SK-MEL-5 (cell line): ENCODE results near the gene TRIP6. TPM values are rescaled to one million over a fixed set of nuclear protein-coding genes. Genes with fewer than 3 reads are reported as not detected.
"Not testable (repeated sequence)": the region's sequence is repeated elsewhere in the genome, so short reads cannot be mapped to it uniquely, and the experiment has no call there.

ENCODE experiments used
- DNase-seq: peaks from one replicate; pipeline ENCODE4 v3.0.0-alpha.2; 2016; ENCODE audit warnings: low read depth, low spot score
- in situ Hi-C: cut with HindIII; loops from 2 replicates; pipeline ENCODE4 v1.10.0; 2016; ENCODE audit warnings: low sequenced_read_pairs, high pct_unique_total_duplicates, low pct_unique_long_range_greater_than_20kb
- total RNA-seq: library from RNA; depleted of rRNA; stranded (reverse); fragments of >200 nt; shearing (Covaris generic); gene quantifications from 2 replicates; pipeline ENCODE4 v1.2.3, GENCODE V29; 2014

The TRIP6 gene
- total RNA-seq, 1 experiment from 2014 or later: 109 TPM

GRCh38 chr7:100832281-100832633, 34.9 kb upstream of the TRIP6 start:
- in situ Hi-C loops: no loop called here
- DNase-seq: no peak

GRCh38 chr7:100835903-100836811, 31.0 kb upstream of the TRIP6 start:
- no peak for DNase-seq

GRCh38 chr7:100836812-100837098, 30.4 kb upstream of the TRIP6 start:
- no peak for DNase-seq
- in situ Hi-C loops: no loop called here

More at GRCh38 chr7:100835903-100836811, 31.0 kb upstream of the TRIP6 start:
- in situ Hi-C loops: no loop called here

GRCh38 chr7:100837099-100837836, 29.9 kb upstream of the TRIP6 start:
- in situ Hi-C loops: no loop called here
- peak; percentile 96 for DNase-seq

- in situ Hi-C loops: no loop called here
Observed at GRCh38 chr7:100839361-100839760, 27.8 kb upstream of the TRIP6 start.

GRCh38 chr7:100840470-100841100, 26.6 kb upstream of the TRIP6 start:
- no peak for DNase-seq
- in situ Hi-C loops: no loop called here

More at GRCh38 chr7:100839361-100839760, 27.8 kb upstream of the TRIP6 start:
- no peak for DNase-seq

- in situ Hi-C loops: no loop called here
- no peak for DNase-seq
Observed at GRCh38 chr7:100847360-100847759, 19.8 kb upstream of the TRIP6 start.

- in situ Hi-C loops: no loop called here
- DNase-seq: peak; percentile 93
Observed at GRCh38 chr7:100852048-100852872, 14.9 kb upstream of the TRIP6 start, which contains the start of gene SLC12A9. TSS of gene SLC12A9 (plus strand) at chr7:100852713. CDS start at chr7:100854198, 1,485 bp downstream.

GRCh38 chr7:100854146-100854895, 12.9 kb upstream of the TRIP6 start:
- in situ Hi-C loops: no loop called here
- DNase-seq: no peak

GRCh38 chr7:100854899-100855298, 12.3 kb upstream of the TRIP6 start:
- DNase-seq, in situ Hi-C loops: not testable (repeated sequence)

- DNase-seq: no peak
- in situ Hi-C loops: no loop called here
Observed at GRCh38 chr7:100855515-100855914, 11.7 kb upstream of the TRIP6 start.

- in situ Hi-C loops: no loop called here
- DNase-seq: no peak
Observed at GRCh38 chr7:100856871-100857282, 10.3 kb upstream of the TRIP6 start.

GRCh38 chr7:100859856-100860255, 7.3 kb upstream of the TRIP6 start:
- no peak for DNase-seq
- in situ Hi-C loops: no loop called here

GRCh38 chr7:100860702-100861615, 6.2 kb upstream of the TRIP6 start:
- DNase-seq: no peak
- in situ Hi-C loops: no loop called here

GRCh38 chr7:100861616-100861985, 5.6 kb upstream of the TRIP6 start:
- in situ Hi-C loops: no loop called here
- DNase-seq: no peak

GRCh38 chr7:100863406-100863950, 3.7 kb upstream of the TRIP6 start:
- DNase-seq: no peak
- in situ Hi-C loops: no loop called here
